Kasumi-1 (cell line): ENCODE results near the gene TMEM45A.
"Not testable (repeated sequence)": the region's sequence is repeated elsewhere in the genome, so short reads cannot be mapped to it uniquely, and the experiment has no call there.

Experiments
- DNase-seq, 2 experiments: peaks; one replicate each; lab custom pipeline; 2025; lab: John Stamatoyannopoulos, UW

The TMEM45A gene

DNA sequence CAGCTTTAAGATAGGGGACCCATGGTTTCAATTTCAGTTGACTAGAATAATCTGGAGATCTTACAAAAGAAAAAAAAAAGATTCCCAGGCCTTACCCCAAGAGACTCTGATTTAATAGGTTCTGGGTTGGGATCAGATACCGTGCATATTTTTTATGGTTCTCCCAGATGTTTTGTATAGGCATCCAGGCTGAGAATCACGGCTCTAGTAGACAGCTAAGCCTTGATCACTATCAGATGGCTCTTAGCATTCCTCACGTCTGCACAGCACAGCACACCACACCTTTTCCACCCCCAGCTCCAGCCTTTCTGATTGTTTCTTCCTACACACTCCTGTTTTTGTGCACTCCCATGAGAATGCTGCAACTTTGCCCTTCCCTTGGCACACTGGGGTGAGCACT is 40.8 kb downstream of the TMEM45A start:
- DNase-seq: no peak

DNA sequence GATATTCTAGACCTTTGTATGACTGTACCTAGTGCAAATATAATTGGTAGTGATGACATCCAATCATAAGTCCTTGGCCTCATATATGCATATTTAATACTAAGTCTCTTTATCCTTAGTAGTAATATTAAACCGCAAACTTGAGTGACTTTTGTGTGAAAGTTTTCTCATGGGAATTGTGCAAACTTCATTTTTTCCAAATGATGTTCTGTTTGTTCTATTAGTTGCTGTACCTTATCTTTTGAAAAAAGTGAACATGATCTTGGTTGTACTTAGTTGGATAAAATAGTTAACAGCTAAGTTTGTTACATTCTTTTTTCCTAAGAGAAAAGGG is 43.2 kb downstream of the TMEM45A start:
- no peak for DNase-seq

DNA sequence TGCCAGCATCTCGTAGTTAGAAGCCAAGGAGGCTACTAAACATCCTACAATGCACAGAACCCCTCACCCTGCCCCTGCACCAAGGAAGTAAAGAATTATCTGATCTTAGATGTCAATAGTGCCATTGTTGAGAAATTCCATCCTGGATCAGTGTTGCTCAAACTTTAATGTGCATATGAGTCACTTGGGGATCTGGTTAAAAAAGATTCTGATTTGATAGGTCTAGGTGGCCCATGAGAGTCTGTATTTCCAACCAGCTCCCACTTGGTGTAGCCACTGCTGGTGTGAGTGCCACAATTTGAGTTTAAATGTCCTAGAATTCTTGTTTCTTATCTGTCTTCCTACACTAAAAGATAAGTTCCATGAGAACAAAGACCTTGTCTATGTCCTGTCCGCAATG is 43.7 kb downstream of the TMEM45A start:
- no peak for DNase-seq

- no peak for DNase-seq
Measured at GRCh38 chr3:100537646-100538338, 45.4 kb downstream of the TMEM45A start.

- DNase-seq: no peak
Measured at GRCh38 chr3:100538339-100538706, 45.9 kb downstream of the TMEM45A start.

GRCh38 chr3:100540791-100541334 is 48.4 kb downstream of the TMEM45A start:
- no peak for DNase-seq

GRCh38 chr3:100541428-100541827 is 49.0 kb downstream of the TMEM45A start:
- DNase-seq: not testable (repeated sequence)

DNA sequence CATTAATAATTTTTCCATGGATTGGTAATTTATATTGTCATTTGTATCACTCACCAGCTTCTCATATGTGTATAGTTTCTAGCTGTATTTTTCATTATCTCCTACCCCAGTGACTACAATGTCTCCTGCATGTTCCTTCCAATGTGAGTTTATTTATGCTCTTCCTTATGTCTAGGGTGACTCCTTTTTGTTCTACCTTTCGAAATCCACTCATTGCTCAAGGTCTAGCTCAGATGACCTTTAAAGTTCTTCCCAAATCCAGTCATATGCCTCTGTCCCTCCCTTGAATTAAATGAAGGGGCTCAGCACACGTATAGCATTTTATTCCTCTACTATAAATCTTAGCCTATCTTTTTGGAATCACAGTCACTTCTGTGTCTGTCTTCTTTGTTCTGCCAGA is 53.0 kb downstream of the TMEM45A start:
- DNase-seq: no peak

- DNase-seq: no peak
Measured at GRCh38 chr3:100546020-100546744, 53.8 kb downstream of the TMEM45A start.

DNA sequence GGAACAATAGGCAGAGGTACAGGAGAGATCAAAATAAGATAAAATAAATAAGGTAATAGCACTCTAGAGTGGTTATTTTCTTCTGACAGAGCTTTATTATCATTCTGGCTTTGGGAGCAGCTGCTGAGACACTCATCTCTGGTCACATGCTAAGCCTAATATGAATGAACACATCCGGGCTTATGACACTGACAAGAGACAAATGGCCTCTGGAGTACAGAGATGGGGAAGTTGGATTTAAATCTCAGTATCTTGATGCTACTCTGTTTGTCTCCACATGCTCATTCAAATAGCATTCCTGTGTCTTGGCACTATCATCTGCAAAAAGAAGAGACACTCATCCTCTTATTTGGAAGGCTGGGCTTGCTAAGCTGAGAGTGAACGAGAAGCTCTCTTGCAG is 55.6 kb downstream of the TMEM45A start:
- DNase-seq: no peak

DNA sequence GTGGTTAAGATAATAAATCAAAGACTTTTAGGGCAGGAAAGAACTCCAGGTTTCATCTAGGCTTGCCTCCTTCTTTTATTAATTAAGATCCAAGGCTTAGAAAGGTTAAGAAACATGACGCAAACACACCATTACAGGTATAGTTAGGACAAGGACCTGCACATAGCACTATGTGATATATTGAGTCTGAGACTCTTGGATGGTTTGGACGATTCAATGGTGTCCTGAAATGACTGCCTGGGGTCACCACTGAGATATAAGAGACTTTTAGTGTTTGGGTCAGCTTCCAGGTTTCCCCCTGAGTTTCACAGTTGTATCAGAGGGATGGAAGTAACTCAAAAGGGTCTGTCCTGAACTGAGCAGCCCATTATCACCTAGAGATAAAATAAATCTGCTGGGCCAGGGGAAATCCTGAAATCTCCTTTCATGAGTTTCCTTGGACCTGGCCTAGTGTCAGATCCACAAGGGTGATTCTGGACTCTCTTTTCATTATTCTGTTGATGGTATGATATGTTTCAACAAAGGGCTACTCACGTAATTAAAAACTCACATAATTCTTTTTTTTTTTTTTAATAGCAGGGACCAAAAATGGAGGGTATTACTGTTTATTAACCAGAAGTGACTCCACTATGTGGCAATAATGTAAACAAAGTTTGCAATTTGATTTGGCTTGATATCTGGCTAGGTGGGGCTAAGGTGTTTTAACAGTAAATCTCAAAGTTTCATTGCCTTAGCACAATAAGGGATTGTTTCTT is 61.4 kb downstream of the TMEM45A start:
- no peak for DNase-seq

- DNase-seq: no peak
Measured at GRCh38 chr3:100554373-100554676, 61.9 kb downstream of the TMEM45A start.

DNA sequence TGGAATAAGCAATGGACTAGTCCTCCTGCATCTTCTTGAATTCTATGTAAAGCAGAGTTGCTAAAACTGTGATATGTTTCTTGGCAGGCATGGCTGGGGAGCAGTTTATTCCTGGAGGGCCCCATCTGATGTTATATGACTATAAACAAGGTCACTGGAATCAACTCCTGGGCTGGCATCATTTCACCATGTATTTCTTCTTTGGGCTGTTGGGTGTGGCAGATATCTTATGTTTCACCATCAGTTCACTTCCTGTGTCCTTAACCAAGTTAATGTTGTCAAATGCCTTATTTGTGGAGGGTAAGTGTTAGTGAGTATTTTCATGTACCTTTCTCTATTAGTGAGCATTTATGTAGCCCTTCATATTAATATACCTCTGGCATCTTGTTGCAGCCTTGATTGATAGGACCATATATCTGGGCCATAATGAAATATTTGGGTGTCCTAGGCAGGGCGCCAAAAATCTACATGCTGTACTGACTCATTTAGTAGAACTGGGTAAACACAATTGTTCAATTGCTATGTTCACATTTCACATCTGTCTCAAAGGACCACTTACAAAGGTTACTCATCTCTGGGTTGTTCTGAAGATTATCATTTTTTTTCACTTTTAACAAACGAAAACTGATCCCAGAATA is 64.4 kb downstream of the TMEM45A start:
- DNase-seq: no peak

- no peak for DNase-seq
Measured at GRCh38 chr3:100558233-100558632, 65.8 kb downstream of the TMEM45A start.

GRCh38 chr3:100560426-100560825 is 68.0 kb downstream of the TMEM45A start:
- DNase-seq: no peak

DNA sequence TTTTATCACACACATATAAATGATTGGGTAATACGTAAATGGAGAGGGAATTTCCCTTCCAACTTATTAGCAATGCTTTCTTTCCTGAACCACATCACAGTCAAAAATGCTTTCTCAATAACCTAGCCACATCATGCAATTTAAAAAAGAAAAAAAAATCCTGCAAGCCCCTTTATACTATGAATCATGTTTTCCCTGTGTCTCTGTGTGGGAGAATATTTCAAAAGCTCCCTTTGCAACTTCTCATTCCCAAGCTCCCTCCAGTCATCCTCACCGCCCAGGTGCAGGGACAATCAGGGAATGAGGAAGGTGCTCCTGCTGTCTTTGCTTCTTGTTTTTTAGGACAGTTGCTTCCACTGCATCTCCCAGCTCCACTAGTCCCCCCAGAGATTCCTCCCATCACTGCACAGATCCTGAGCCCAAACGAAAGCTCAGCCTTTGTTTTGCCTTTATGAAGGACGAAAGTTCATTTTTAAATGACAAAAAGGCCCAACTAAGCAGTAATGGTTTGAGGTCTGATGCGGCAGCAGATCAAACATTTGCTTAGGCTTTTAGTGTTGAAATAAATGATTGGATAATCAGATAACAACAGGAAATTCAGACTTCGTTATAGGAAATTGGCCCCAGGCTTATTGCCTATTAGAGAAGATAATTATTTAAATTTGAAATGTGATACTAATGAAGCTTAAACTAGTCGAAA is 69.2 kb downstream of the TMEM45A start:
- DNase-seq: no peak

DNA sequence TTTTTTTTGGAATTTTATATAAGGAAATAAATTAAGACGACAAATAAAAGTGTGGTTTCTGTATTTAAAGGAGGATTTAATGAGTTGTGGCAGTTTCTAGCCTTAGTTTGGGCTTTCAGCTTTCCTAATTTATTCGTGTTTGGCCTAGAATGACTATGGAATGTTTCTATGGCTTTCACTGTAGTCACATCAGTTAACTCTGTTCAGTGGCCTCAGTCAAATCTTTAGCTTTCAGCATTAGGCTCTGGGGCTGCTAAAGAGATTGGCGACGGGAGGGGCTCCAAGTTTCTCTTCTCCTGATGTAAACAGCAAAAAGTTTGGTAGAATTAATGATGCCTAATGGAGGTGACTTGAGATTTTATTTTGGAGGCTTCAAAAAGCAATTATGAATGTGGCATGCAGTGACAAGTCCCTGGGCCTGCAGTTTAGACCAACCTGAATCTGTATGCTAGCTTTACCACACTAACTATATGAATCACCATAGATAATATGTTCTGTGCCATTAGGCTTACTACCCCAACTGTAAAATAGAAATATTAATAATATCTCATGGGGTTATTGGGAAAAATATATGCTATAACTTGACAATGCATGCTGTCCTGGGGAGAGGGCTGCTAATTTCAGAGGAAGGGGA is 69.9 kb downstream of the TMEM45A start:
- no peak for DNase-seq

DNA sequence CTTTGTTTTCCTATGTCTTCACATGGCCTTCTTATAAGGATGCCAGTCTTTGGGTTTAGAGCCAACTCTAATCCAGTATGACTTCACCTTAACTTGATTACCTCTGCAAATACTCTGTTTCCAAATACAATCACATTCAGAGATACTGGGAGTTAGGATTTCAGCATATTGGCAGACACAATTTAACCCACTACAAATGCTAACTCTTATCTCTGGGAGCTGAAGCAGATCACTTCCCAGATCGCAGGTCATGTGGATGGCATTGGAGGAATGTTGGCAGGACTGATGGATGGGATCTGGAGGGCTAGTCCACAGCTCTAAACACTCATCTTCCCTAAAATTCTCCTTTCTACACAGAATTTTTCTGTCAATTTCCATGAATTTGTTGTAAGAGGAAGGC is 70.8 kb downstream of the TMEM45A start:
- no peak for DNase-seq

- peak; percentile 9 to 14 for DNase-seq
Measured at GRCh38 chr3:100563652-100564211, 71.3 kb downstream of the TMEM45A start.

GRCh38 chr3:100570811-100571210 is 78.4 kb downstream of the TMEM45A start:
- DNase-seq: no peak

GRCh38 chr3:100574536-100574935 is 82.1 kb downstream of the TMEM45A start:
- DNase-seq: no peak
